A673 (cell line): ENCODE measurements around the gene CTRB2. TPM values are rescaled to one million over a fixed set of nuclear protein-coding genes. Genes with fewer than 3 reads are reported as not detected.

Experiments
- BruUV-seq: library from RNA; stranded (reverse); fragments of 400-500 nt; replicated peaks from 2 replicates; lab custom pipeline; 2021; lab: Mats Ljungman, UMichigan
- CTCF ChIA-PET: fragments of 300-600 bp; sonication (Branson Sonifier 250); formaldehyde crosslinking; loops from one replicate; lab custom pipeline; 2022; ENCODE audit warnings: antibody characterized with exemption; lab: Charles Lee
- POLR2A ChIA-PET: fragments of 300-600 bp; sonication (Branson Sonifier 250); formaldehyde crosslinking; loops from one replicate; lab custom pipeline; 2022; ENCODE audit warnings: antibody characterized with exemption; ENCODE audit not compliant: low non-redundant PET; lab: Charles Lee
- DNase-seq: peaks from one replicate; pipeline ENCODE4 v3.0.0-alpha.2; 2015; ENCODE audit warnings: low spot score
- H3K27ac ChIP-seq: fragments of 200-600 bp; sonication (generic); 2 replicates; pipeline ENCODE4 v1.5.1; 2016; ENCODE audit warnings: mixed run types, low read depth, mild to moderate bottlenecking, mixed read lengths, antibody characterized with exemption, low read length; ENCODE audit not compliant: poor library complexity, severe bottlenecking
- H3K27me3 ChIP-seq: fragments of 200-600 bp; sonication (generic); replicated peaks from 2 replicates; pipeline ENCODE4 v1.6.1; 2017; ENCODE audit warnings: mixed run types, low read depth, mild to moderate bottlenecking, mixed read lengths, antibody characterized with exemption, low read length; ENCODE audit not compliant: insufficient read depth, poor library complexity
- H3K36me3 ChIP-seq: fragments of 200-600 bp; sonication (generic); 2 replicates; pipeline ENCODE4 v1.6.1; 2016; ENCODE audit warnings: mixed run types, mild to moderate bottlenecking, mixed read lengths, antibody characterized with exemption, low read length; ENCODE audit not compliant: insufficient read depth, poor library complexity, severe bottlenecking
- H3K4me1 ChIP-seq: fragments of 200-600 bp; sonication (generic); 2 replicates; pipeline ENCODE4 v1.6.1; 2017; ENCODE audit warnings: mixed run types, mild to moderate bottlenecking, mixed read lengths, antibody characterized with exemption, low read length; ENCODE audit not compliant: insufficient read depth, poor library complexity, severe bottlenecking
- H3K4me3 ChIP-seq: fragments of 200-600 bp; sonication (generic); 2 replicates; pipeline ENCODE4 v1.5.1; 2016; ENCODE audit warnings: low read depth, mixed run types, mild to moderate bottlenecking, mixed read lengths, low read length; ENCODE audit not compliant: poor library complexity, severe bottlenecking
- H3K9me3 ChIP-seq: fragments of 200-600 bp; sonication (generic); 2 replicates; pipeline ENCODE4 v1.6.1; 2016; ENCODE audit warnings: mixed run types, low read depth, mild to moderate bottlenecking, mixed read lengths, antibody characterized with exemption, low read length; ENCODE audit not compliant: poor library complexity, severe bottlenecking
- EZH2 ChIP-seq: fragments of 200-600 bp; sonication (generic); IDR thresholded peaks from 2 replicates; pipeline ENCODE4 v1.6.1; 2017; ENCODE audit warnings: borderline replicate concordance, low read depth, mild to moderate bottlenecking, mixed read lengths, antibody characterized with exemption, low read length; ENCODE audit not compliant: poor library complexity, severe bottlenecking
- intact Hi-C: fragments of 100-400 bp; cut with micrococcal nuclease; formaldehyde crosslinking; loops from one replicate; pipeline ENCODE4 v1.10.0; 2022; ENCODE audit not compliant: unreplicated experiment
- total RNA-seq: library from RNA; stranded (reverse); gene quantifications from 2 replicates; pipeline ENCODE4 v1.2.3, GENCODE V29; 2021
- TF ChIP-seq, protein P1 (sequence below): fragments of 300-800, 200-600 bp; sonication (generic); conservative IDR thresholded peaks from 2 replicates; pipeline ENCODE4 v1.5.1; 2017; ENCODE audit warnings: low read depth, mild to moderate bottlenecking, antibody characterized with exemption, low read length, moderate library complexity, mixed read lengths

Gene CTRB2
- total RNA-seq, 1 experiment from 2014 or later: not detected

GRCh38 chr16:75188832-75189477 lies 18.0 kb downstream of the CTRB2 start:
- H3K9me3 ChIP-seq: no peaks in the 10 kb centered on the region
- no peaks in the 10 kb centered on the region for H3K4me1 ChIP-seq
- POLR2A ChIA-PET: no interaction called here
- no TSS peak for BruUV-seq
- H3K36me3 ChIP-seq: no peaks in the 10 kb centered on the region
- H3K4me3 ChIP-seq: no peak overlapping the region
- CTCF ChIA-PET: no interaction called here
- intact Hi-C loops: no loop called here
- H3K27ac ChIP-seq: no peak overlapping the region
- no peaks in the 10 kb centered on the region for H3K27me3 ChIP-seq
- TF ChIP-seq, protein P1, sequence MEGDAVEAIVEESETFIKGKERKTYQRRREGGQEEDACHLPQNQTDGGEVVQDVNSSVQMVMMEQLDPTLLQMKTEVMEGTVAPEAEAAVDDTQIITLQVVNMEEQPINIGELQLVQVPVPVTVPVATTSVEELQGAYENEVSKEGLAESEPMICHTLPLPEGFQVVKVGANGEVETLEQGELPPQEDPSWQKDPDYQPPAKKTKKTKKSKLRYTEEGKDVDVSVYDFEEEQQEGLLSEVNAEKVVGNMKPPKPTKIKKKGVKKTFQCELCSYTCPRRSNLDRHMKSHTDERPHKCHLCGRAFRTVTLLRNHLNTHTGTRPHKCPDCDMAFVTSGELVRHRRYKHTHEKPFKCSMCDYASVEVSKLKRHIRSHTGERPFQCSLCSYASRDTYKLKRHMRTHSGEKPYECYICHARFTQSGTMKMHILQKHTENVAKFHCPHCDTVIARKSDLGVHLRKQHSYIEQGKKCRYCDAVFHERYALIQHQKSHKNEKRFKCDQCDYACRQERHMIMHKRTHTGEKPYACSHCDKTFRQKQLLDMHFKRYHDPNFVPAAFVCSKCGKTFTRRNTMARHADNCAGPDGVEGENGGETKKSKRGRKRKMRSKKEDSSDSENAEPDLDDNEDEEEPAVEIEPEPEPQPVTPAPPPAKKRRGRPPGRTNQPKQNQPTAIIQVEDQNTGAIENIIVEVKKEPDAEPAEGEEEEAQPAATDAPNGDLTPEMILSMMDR: no peak
- TF ChIP-seq EZH2: no peak
- no peak for DNase-seq

DNA sequence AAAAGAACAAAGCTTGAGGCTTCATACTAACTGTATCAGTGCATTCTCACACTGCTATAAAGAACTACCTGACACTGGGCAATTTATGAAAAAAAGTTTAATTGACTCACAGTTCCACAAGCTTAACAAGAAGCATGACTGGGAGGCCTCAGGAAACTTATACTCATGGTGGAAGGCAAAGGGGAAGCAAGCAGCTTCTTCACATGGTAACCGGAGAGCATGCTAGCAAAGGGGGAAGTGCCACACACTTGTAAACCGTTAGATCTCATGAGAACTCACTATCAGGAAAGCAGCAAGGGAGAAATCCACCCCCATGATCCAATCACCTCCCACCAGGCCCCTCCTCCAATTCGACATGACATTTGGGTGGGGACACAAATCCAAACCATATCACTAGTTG lies 25.3 kb downstream of the CTRB2 start:
- Histone ChIP-seq H3K27ac (no peak overlapping the region), H3K27me3 (no peaks in the 10 kb centered on the region), H3K36me3 (no peaks in the 10 kb centered on the region), H3K4me3 (no peak overlapping the region), H3K9me3 (peaks cover 12% of the 10 kb centered on the region), H3K4me1 (no peaks in the 10 kb centered on the region)
- DNase-seq: no peak
- ChIA-PET CTCF (no interaction called here), POLR2A (no interaction called here)
- intact Hi-C loops: no loop called here
- BruUV-seq: no TSS peak
- TF ChIP-seq EZH2: no peak
- TF ChIP-seq, protein P1: no peak

- no peaks in the 10 kb centered on the region for H3K36me3 ChIP-seq
- intact Hi-C loops: no loop called here
- DNase-seq: no peak
- H3K9me3 ChIP-seq: peaks cover 29% of the 10 kb centered on the region
- H3K27me3 ChIP-seq: no peaks in the 10 kb centered on the region
- H3K4me1 ChIP-seq: no peaks in the 10 kb centered on the region
- no peak overlapping the region for H3K4me3 ChIP-seq
- POLR2A ChIA-PET: no interaction called here
- no peak overlapping the region for H3K27ac ChIP-seq
- no TSS peak for BruUV-seq
- CTCF ChIA-PET: no interaction called here
- TF ChIP-seq, protein P1: no peak
- no peak for TF ChIP-seq EZH2
Measured at GRCh38 chr16:75179208-75179607, 27.8 kb downstream of the CTRB2 start.
